GM18505 (cell line): ENCODE data around the gene CCDC27.

ENCODE experiments used
- ATAC-seq: cut with Tn5 transposase; IDR thresholded peaks from one replicate; pipeline ENCODE4 v1.9.1; 2021; ENCODE audit not compliant: unreplicated experiment
- POLR2A ChIP-seq: IDR thresholded peaks from 4 replicates; pipeline ENCODE4 v1.6.1; 2011; ENCODE audit warnings: borderline replicate concordance; ENCODE audit not compliant: insufficient read depth, insufficient read length; ENCODE audit errors: extremely low read depth

CCDC27 gene

GRCh38 chr1:3763351-3764125 lies 11.3 kb downstream of the CCDC27 start:
- no peak for ATAC-seq
- TF ChIP-seq POLR2A = no peak

GRCh38 chr1:3767328-3767925 lies 15.2 kb downstream of the CCDC27 start:
- no peak for ATAC-seq
- no peak for TF ChIP-seq POLR2A

- no peak for ATAC-seq
- no peak for TF ChIP-seq POLR2A
These were observed 16.7 kb downstream of the CCDC27 start for GRCh38 chr1:3768811-3769390.

- no peak for ATAC-seq
- TF ChIP-seq POLR2A = no peak
These were observed 18.0 kb downstream of the CCDC27 start for GRCh38 chr1:3770047-3770765.

- ATAC-seq = no peak
- TF ChIP-seq POLR2A = no peak
These were observed 19.1 kb downstream of the CCDC27 start for GRCh38 chr1:3771108-3772026.

GRCh38 chr1:3772027-3772714 lies 19.9 kb downstream of the CCDC27 start:
- TF ChIP-seq POLR2A = peak; percentile 43

GRCh38 chr1:3772715-3773571 lies 20.7 kb downstream of the CCDC27 start, which contains the start of gene SMIM1:
Gene SMIM1, plus strand, starts transcription at chr1:3772749. Its CDS starts 2,625 bp downstream, at chr1:3775374.
- no peak for TF ChIP-seq POLR2A
- ATAC-seq = peak; percentile 5

More at GRCh38 chr1:3772027-3772714, 19.9 kb downstream of the CCDC27 start:
- peak; percentile 59 for ATAC-seq

GRCh38 chr1:3773572-3774275 lies 21.5 kb downstream of the CCDC27 start:
- no peak for ATAC-seq
- TF ChIP-seq POLR2A = no peak

GRCh38 chr1:3774276-3774945 lies 22.2 kb downstream of the CCDC27 start:
- no peak for ATAC-seq
- no peak for TF ChIP-seq POLR2A

- TF ChIP-seq POLR2A = no peak
- no peak for ATAC-seq
These were observed 22.8 kb downstream of the CCDC27 start for GRCh38 chr1:3774946-3775489.
